ENCODE results near the gene ARHGEF4.

Gene ARHGEF4

DNA sequence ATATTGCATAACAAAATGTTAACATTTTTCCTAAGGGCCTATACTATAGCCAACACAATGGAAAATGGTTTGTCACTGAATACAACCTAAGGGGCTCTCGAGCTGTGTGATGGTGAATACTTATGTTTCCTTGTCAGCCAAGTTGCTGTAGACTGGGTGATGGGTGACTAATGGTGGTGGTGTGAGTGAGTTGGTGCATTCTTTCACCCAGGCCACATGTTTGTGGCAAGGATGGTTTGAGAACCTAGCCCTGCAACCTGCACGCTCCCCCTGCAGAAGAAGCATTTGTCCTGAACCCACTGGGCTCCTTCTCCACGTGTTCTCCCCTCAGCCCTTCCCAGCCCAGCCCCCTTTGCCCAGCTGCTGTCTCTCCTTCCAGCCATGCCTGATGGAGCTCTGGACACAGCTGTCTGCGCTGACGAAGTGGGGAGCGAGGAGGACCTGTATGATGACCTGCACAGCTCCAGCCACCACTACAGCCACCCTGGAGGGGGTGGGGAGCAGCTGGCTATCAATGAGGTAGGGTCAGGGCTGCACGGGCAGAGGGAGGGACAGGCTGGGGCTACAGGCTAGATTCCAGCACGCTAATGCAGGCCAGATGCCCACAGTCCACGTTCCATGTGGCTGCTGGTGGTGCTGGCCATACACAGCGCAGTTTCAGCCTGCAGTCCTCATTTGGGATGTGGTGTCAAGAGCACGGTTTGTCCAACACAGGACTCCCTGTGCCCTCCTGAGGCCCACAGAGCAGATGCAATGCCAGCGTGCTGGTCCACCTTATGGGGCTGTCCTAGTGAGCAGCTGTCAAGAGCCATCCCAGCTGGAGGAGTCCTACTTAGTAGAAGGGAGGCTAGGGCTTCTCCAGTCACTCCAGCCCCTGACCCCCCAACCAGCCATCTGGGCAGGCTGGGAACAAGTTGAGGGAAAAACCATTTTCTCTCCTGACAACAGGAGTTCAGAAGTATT is 191.1 kb downstream of the ARHGEF4 start:
- DNase-seq: no peak

DNA sequence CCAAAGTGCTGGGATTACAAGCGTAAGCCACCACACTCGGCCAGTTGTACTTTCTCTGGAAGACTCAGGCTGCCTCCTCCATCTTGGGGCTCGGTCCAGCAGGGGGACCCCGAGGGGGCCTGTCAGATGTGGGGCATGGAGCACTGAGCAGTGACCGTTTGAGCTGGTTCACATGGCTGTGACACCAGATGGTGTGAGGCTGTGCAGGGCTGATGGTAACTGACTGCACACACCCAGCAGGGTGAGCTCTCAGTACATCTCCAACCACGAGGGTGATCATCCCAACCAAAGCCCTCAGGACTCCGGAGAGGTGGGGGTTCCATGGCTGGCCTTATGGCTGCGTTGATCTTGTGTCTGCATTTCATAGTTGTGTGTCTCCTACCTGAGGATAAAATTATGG is 193.1 kb downstream of the ARHGEF4 start:
- no peak for DNase-seq

DNA sequence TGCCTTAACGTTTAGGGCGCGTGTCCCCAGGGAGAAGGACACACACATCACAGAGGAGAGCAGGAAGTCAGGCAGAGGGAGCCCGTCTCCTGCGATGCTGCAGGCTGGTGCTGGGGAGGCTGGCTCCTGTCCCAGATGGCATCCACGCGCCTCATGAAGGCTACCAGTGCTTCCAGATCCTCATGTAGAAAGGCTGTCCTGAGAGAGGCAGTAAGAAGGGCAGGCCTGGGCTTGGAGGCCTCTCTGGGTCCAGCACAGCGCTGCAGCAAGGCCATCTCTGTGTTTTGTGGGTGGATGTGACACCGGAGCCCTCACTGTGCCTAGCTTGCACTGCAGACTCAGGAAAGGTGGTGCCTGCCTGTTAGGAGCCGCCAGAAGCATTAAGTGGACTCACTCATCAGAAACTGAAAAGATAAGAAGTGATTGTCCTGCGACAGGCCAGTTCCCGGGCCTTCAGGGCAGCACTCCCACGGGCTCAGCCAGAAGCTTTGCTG is 193.8 kb downstream of the ARHGEF4 start:
- DNase-seq: no peak

DNA sequence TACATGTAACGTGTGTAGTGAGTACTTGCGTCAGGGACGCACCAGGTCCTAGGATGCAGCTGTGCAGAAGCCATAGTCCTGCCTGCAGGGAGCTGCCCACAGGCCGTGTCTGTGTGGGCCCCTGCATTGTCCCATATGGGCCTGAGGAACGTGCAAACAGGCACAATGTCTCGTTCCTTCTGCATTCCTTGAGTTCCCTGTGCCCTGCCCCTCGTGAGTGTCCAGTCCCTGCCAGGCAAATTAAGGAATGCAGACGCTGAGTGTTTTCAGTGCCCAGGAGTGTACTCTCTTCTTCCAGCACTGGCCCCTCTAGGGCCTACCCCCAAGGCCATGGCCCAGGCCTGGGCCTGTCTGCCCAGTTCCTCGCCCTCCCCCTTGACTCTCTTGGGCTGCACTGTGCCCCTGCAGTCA is 194.7 kb downstream of the ARHGEF4 start:
- DNase-seq: no peak

DNA sequence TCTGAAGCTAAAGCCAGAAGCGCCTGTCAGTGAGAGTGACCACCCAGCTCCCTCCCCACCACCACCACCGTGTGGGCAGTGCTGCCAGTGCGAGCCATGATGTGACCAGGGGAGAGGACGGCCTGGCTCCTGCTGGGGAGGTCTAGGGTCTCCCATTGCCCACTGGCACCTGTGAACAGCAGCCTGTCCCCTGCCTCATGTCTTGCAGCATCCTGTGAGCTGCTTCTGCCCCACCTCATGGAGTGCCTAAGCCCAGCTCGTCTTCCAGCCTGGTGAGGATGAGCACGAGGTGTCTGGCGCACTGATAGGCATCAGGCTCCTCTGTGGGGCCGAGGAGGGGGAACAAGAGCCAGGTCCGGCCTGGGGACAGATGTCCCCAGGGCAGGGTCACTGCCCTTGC is 195.2 kb downstream of the ARHGEF4 start:
- DNase-seq: no peak

DNA sequence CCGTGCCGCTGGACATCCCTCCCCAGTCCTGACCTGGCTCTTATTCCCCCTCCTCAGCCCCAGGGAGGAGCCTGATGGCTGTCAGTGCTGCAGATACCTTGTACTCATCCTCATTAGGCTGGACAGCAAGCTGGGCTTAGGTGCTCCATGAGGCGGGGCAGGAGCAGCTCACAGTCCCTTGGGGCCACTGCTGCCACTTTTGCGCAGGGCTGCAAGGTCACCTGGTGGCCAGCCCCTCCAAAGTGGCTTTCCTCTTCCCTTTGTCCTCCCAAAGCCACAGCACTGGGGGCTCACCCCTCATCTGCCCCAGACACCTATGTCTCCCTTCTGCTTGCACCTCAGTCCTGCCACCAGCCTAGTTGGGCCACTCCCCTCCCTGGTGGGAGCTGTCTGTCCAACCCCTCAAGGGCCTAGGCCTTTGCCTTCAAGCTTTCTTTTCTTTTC is 195.7 kb downstream of the ARHGEF4 start:
- DNase-seq: no peak

DNA sequence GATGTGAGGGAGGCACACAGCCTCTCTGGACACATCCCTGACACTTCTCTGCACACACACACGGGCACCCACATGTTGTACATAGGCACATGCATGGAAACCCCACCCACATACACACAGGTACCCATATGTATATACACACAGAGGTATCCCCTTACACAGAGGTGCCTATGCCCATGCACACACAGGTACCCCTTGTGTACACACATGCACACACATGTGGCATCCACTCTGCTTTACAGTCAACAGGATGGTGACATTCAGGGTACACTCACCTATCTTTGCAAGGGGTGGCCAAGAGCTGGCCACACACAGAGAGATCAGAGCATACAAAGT is 197.0 kb downstream of the ARHGEF4 start:
- DNase-seq: no peak

DNA sequence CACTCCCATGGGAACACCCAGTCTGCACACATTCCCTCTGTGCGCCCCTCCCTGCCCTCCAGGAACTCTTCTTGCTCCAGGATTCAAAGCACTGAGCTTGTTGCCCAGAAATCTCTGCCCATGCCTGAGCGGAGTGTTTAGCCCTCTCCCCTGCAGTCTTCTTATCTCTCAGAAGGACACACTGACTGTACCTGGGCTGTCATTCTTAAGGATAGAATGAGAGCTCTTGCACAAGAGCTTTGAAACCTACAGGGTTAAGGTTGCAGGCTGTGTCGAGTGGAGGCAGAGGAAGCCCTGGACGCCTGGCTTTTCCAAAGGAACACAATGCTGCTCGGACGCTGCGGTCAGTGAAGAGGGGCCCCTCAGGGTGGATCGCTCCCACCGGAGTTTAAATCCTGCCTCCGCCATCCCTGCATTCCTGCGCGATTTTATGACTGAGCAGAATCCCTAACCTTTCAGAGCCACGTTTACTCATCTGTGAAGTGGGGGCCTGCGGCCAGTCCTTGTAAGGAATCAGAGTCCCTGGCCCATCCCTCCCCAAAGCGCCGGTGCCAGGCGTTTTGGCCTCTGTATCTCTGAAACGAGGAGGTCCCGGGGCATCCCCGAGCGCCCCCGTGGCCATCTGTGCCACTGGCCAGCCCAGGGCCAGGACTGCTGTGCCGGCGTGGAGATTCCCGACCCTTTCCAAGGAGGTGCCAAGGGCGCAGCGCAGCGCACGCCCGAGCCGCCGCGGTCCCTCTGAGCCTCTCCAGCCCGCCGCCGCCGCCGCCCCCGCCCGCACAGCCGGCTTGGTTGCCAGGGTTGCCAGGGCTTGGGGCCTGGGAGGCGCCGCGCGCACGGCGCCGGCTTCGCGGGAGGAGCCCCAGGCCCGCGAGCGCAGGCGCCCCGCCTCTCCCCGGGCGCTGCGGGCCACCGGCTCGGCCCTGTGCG is 197.7 kb downstream of the ARHGEF4 start:
- peak; percentile 50 for DNase-seq

DNA sequence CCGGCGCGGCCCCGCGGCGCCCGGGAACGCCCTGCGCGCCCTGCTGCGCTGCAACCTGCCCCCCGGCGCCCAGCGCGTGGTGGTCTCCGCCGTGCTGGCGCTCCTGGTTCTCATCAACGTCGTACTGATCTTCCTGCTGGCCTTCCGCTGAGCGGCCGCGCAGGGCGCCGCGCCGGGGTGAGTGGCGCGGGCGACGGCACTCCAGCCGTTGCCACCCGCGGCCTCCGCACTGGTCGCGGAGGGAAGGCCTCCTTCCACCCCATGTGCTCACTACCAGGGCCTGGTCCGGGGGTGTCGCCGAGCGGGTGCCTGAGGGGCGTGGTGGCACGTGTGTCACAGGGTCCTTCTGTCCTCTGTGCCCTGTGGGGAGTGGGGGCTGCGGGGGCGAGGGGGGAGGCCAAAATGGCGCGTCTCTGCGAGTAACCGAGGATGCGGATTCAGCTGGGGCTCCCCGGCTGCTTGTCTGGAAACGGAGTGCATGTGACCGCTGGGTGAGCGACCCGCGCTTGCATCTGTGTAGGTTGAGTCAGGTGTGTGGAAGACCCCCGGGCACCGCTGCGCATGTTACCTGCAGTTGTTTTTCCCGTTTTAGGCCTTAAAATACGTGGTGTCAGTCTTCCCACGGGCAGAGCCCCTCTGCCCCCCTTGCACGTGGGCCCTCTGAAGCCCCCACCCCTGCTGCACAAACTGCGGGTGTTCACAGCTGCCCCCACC is 198.6 kb downstream of the ARHGEF4 start:
- no peak for DNase-seq

DNA sequence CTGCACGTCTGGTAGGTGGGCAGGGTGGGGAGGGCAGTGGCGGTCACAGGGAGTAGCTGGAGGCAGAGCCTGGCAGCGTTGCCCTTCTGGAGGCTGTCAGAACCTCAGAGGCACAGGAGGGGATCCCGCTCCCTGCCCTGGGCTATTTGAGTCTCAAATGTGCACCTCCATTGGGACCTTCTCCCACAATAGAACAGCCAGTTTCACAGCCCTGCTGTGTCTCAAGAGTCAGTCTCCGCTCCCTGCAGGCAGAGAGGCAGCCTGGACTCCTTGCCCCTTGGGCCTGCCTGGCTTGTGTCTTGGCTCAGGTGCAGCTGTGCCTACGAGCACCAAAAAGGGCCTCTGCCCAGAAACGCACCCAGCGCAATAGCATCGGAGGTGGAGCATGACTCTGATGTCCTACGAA is 199.1 kb downstream of the ARHGEF4 start:
- no peak for DNase-seq

DNA sequence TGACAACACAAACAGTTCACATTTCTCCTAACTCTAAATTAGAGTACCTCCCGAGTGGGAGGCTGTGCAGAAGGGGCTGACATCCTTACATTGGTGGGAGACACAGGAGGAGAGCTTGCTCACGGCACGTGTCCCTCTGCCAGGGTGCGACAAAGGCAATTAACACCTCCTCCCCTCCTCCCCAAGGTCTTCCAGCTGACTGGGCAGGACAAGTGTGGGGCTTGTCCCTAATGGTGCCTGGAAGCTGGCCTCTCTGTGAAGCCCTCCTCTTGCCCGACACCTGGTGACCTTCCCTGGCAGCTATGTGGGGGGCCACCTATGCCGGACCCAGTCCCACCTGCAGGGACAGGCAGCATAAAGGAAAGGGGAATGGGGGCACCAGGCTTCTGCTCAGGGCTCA is 199.6 kb downstream of the ARHGEF4 start:
- no peak for DNase-seq

DNA sequence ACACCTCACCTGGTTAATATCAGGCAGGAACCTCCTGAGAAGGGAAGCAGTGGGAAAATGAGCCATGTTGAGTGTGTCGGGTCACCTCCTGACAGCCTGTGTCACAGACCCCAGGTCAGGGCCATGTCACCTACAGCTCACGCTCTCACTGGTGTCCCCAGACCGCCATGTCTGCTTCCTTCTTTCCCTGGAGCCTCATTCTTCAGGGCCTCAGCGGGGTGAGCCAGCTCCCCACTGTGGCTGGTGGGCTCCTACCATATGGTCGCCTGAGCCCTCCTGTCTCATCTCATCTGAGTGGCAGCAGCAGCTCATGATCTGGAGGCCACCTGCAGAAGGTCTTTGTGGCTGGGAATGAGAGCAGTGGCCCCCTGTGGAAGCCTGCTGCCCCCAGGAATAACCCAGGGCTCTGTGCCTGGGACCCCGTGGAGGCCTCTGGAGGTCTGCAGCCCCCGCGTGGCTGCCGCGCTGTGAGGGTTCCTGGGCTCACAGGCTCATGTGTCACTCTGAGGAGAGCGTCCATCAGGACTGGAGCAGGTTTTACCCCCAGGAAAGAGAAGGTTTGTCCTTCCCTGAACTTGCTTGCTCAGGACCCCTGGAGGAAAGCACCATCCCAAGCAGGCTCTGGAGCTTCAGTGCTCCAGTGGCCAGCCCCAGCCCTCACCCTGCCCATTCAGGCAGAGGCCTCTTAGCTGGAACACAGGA is 200.1 kb downstream of the ARHGEF4 start:
- no peak for DNase-seq

DNA sequence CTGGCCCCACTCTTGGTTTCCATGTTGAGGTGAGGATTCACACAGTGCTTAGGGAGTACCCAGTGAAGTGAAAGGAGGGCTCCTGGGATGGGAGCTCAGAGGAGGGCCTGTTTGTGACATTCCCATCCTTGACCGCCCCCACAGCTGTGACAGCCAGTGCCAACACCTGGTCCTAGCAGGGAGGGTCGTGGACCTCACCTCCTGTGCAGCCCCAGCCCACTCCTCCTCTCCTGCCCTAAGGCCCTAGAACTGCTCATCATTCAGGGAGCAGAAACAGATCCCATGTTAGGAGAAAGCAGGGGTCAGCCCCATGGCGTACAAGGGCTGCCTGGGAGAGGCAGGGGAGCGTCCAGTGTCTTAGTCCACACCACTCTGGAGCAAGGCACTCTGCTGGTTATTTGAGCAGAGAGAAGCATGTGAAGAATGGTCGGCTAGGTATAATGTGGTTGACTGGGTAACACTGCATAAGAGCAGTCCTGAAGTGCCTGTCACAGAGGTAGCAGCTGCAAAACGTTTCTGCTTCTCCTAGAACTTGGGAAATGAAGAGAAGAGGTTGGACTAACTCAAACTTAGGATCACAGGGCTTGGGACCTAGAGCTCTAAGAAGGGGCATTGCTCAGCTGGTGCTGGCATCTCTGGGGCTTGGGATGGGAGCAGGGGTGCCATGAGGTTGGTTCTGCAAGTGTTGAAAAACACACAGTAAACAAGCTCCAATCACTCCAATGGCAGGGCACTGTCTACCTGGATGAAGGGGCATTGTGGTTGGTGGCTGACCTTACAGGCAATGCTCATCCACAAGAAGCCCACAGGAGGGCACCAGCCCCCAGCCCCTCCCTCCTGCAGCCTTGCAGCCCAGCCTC is 200.9 kb downstream of the ARHGEF4 start:
- no peak for DNase-seq

DNA sequence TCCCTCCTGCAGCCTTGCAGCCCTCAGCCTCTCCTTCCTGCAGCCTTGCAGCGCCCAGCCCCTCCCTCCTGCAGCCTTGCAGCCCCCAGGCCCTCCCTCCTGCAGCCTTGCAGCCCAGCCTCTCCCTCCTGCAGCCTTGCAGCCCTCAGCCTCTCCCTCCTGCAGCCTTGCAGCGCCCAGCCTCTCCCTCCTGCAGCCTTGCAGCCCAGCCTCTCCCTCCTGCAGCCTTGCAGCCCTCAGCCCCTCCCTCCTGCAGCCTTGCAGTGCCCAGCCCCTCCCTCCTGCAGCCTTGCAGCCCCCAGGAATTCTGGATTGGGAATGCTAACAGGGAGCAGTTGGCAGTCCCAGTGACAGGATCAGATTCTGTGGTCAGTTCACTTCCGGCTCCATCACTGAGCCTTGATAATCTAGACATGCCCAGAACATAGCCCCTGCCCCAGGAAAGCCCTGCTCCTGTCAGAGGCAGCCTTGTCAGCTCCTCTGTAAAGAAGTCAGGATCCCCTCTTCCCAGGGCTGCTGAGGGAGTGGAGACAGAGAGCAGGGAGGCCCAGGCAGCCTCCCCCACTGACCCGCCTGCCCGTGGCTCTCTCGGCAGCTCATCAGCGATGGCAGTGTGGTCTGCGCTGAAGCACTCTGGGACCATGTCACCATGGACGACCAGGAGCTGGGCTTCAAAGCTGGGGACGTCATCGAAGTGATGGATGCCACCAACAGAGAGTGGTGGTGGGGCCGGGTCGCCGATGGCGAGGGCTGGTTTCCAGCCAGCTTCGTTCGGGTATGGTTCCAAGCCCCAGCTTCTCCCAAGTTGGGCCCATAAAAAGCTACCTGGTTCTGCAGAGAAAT is 201.8 kb downstream of the ARHGEF4 start:
- DNase-seq: no peak

DNA sequence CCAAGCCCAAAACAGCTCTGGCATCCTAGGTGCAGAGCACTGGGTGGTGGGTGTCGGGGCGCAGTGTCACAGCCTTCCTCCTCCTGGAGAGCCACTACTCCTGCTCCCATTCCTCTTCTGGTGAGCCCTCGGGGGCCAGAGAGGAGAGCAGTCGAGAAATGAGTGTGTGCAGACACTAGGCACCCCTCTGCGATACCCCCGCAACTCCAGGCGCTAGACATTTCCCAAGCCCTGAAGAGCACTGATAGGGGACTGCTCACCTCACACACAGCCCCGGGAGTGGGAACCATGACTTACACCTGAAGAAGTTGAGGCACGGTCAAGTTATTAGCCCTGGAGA is 202.4 kb downstream of the ARHGEF4 start:
- no peak for DNase-seq

DNA sequence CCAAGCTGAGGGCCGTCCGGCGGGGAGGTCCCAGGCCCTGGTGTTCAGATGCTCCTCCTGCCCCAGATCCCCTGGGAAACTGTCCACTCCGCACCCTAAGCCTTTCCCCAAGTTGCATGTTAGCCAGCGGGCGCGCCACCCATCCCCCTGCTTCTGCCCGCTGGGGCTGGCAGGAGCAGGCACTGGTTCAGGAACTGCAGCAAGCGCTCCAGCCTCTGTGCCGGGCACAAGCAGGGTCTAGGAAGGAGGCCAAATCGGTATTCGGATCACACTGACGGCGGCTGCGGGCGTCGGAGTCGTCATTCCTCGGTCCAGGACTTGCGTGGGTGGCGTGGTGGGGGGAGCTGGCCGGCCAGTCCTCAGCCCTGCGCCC is 202.8 kb downstream of the ARHGEF4 start:
- DNase-seq: no peak

DNA sequence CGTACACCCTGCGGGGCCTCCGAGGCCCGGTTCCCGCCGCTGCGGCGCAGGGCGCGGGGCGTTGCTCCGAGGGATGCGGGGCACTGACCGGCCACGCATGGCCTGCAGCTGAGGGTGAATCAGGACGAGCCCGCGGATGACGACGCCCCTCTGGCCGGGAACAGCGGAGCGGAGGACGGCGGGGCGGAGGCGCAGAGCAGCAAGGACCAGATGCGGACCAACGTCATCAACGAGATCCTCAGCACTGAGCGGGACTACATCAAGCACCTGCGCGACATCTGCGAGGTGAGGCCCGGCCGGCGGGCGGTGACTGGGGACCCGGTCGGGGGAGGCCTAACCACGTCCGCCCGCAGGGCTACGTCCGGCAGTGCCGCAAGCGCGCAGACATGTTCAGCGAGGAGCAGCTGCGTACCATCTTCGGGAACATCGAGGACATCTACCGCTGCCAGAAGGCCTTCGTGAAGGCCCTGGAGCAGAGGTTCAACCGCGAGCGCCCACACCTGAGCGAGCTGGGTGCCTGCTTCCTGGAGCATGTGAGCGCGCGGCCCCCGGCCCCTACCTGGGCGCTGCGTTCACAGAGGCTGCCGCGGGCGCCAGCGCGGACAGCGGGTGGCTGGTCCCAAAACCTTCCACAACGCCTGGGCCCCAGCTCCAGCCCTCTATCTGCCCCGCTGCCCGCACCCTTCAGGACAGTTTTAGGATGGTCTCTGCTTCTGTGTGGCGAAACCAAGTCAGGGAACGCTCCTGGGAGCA is 203.4 kb downstream of the ARHGEF4 start:
- no peak for DNase-seq

DNA sequence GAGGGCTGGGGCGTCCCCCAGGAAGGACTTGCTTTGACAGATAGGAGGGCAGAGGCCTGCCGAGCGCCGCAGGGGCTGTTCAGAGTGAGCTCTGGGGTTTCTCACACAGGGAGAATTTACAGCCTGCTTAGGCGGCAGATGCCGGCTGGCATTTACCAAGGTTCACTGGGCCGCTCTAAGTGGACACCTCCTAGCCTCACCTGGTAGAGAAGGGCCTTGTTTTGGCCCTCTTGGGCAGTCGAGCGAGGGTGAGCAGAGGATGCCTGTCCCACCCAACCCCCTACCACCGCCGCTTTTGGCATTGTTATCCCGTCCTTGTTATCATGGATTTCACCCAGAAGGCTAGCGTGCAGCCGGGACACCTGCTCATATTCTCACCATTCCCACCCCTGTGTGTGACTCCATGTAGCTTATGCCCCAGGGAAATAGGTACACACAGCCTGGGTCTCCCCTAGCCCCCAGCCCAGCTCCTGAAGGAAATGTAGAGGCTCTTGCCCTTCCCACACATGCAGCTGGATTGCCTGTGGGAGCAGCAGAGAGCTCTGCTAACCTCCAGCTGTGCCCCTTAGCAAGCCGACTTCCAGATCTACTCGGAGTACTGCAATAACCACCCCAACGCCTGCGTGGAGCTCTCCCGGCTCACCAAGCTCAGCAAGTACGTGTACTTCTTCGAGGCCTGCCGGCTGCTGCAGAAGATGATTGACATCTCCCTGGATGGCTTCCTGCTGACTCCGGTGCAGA is 204.1 kb downstream of the ARHGEF4 start:
- DNase-seq: no peak
